Renal cortex interstitium (tissue), 11 donors: Measurements from ENCODE around the gene NDUFB10. TPM values are rescaled to one million over a fixed set of nuclear protein-coding genes. Genes with fewer than 3 reads are reported as not detected.

ENCODE experiments used
- DNase-seq, 11 donors: peaks; one replicate each; pipeline ENCODE4 v3.0.0-alpha.2; 2013; ENCODE audit warnings: low read depth in 9 of 11, low spot score in 4 of 11; ENCODE audit errors: extremely low read depth in 1 of 11
- polyA plus RNA-seq, 3 donors: library from polyadenylated mRNA; unstranded; fragments of 120-200 nt; gene quantifications; one replicate each; pipeline ENCODE4 v1.2.1, GENCODE V29; 2013; ENCODE audit not compliant: insufficient read length in 3 of 3

Gene NDUFB10
- polyA plus RNA-seq, 3 donors: 121 to 154 (median 124) TPM

GRCh38 chr16:1976951-1977874 lies 17.9 kb downstream of the NDUFB10 start:
- no peak for DNase-seq

GRCh38 chr16:1977875-1978268 lies 18.5 kb downstream of the NDUFB10 start:
- DNase-seq: no peak

GRCh38 chr16:1978476-1979120 lies 19.3 kb downstream of the NDUFB10 start:
- no peak for DNase-seq

DNA sequence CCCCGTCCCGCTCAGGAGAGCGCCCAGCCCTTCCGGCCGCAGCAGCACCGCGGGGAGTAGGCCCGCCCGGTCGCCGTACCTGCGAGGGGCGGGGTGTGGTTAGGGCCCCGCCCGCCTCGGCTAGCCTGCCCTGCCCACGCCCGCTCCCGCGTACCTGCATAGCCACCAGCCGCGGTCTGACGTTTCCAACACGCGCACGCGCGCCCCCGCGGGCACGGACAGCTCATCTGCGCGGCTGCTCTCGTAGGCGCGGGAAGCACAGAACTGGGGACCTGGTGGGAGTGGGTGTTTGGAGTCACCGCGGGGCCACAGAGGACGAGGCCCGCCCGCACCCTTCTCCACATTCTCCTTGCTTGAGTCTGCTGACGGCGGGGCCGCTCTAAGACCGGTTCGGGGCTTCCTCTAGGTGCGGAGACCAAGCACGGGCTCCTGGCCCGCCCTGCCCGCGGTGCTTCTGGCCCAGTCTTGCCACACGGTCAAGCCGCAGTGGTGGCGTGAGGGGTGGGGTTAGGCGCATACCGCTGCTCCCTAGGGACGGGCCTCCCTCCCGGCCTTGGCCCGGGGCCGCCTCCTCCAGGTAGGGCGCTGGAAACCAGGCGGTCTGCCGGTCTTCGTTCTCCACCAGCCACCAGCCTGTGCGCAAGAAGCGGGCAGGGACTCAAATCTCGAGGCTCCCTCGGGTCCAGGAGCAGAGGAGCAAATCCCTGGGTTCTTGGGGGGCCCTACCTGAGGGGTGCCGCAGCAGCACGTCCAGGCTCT lies 20.1 kb downstream of the NDUFB10 start:
- no peak for DNase-seq

GRCh38 chr16:1980030-1980769 lies 20.9 kb downstream of the NDUFB10 start:
- no peak for DNase-seq

GRCh38 chr16:1980770-1981087 lies 21.4 kb downstream of the NDUFB10 start:
- DNase-seq: no peak

DNA sequence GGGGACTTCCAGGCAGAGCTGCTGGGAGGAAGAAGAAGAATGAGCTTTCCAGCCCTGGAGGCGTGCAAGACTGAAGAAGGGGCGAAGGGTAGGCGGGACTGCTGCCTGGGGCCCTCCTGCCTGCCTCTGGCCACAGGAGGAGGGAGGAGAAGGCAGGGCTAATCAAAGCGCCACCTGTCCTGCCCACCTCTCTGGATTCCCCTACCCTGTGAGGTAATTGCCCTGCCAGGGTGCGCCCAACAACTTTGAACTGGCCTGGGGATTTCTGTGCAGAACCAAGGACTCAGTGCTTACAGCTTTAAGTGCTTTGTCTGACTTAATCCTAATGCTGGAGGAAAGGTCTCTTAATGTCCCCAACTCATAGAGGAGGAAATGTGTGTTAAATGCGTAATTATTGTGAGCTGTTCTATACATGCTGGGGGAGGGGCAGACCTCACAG lies 22.1 kb downstream of the NDUFB10 start, which contains the start of gene NOXO1:
NOXO1 (minus strand) TSS at position 72 of the 439 bp plus-strand sequence. CDS start 290 bp downstream, outside the sequence.
- no peak for DNase-seq

- no peak for DNase-seq
Measured at GRCh38 chr16:1982013-1982433, 22.7 kb downstream of the NDUFB10 start.

DNA sequence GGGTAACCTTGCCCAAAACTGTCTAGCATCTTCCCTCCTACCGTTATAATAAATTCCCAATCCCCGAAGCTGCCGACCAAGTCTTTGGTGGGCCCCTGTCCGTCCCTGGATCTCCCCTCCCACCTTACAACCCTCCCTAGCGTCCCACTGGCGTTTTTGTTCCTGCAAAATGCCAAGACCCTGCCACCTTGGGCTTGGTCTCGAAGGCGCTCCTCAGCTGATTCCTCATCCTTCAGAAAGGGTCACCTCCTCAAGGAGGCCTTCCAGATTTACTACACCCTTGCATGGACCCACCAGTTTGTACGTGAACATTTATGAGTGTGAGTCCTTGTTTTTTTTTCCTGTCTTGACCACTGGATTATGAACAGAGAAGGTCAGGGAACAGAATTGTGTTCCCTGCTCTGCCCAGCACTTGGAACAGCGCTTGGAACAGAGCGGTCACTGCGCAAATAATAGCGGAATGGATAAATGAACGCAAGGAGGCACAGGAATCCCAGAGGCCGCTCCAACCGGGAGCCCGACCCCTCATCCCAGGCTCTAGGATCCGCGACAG lies 23.7 kb downstream of the NDUFB10 start:
- no peak for DNase-seq

- peak in 10 of 11 donors; percentile 72 to 91 (median 88) for DNase-seq
Measured at GRCh38 chr16:1983544-1984346, 24.4 kb downstream of the NDUFB10 start, which contains the start of gene GFER. Gene GFER, plus strand, starts transcription at chr16:1984193. Its CDS starts 26 bp downstream, at chr16:1984219.

GRCh38 chr16:1984347-1985225 lies 25.2 kb downstream of the NDUFB10 start:
- DNase-seq: no peak

DNA sequence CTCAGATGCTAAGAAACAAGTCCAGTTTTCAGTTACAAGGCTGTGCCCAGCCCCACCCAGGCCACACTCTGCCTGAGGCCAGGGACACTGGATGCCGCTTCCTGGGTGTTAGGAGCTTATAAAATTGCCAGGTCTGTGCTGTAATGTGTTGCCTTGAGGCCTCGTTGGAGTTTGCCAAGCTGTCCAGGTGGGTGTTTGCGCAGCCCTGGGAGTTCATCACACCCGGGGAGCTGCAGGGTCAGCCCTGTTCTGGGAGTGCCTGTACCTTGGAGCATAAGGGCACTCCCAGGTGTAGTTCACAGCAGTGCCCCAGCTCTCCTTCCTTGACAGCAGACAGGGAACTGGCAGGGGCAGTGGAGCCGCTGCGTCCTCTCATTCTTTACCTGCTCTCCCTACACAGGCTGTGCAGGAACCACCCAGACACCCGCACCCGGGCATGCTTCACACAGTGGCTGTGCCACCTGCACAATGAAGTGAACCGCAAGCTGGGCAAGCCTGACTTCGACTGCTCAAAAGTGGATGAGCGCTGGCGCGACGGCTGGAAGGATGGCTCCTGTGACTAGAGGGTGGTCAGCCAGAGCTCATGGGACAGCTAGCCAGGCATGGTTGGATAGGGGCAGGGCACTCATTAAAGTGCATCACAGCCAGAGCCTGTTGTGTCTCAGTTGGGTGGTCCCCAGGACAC lies 26.3 kb downstream of the NDUFB10 start:
- DNase-seq: no peak

GRCh38 chr16:1987198-1987597 lies 27.9 kb downstream of the NDUFB10 start:
- DNase-seq: no peak

DNA sequence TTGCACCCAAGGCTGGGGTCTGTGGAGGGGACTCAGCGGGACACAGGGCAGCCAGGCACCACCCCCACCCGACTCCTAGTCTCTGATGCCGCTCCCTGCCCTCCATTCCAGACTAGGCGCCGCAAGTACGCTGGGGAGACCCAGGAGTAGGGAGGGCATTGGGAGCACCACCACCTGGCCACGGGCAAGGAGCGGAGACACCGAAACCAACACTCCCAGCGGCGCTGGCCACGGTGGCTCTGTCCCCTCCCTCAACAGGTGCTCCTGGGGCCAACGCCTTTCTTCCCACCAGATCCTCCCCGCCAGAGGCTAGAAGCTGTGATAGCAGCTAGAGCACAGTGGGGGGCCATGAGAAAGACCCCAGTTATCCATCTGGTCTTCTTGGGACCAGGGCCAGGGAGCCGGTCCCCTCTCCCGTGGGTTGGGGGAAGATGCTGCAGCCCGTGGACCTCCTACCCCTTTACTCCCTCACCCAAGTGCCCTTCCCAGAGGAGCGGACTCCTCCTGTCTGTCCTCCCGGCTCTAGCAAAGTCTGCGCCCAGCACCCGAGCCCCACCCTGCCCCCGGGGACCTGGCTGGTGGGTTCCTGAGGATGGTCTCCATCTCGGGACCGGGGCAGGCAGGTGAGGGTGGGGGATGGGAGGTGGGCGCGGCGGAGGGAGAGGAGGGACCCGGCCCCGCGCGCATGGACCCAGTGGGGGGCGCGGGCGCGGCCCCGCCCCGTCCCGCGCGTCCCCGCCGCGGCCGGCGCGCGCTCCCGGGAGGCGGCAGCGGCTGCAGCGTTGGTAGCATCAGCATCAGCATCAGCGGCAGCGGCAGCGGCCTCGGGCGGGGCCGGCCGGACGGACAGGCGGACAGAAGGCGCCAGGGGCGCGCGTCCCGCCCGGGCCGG lies 30.1 kb downstream of the NDUFB10 start, which contains the start of gene SYNGR3:
SYNGR3 (plus strand) TSS at position 762 of the 892 bp plus-strand sequence. CDS start 133 bp downstream, outside the sequence.
- no peak for DNase-seq

GRCh38 chr16:1990101-1990350 lies 30.7 kb downstream of the NDUFB10 start:
- DNase-seq: no peak
